ENCODE measurements around the gene FBXW8. TPM values are rescaled to one million over a fixed set of nuclear protein-coding genes. Genes with fewer than 3 reads are reported as not detected.

FBXW8 gene
- total RNA-seq, 5 donors from 2014 or later (not counting 1 experiment from before 2014, with no cell fraction given): 10.7 to 17.9 (median 13.0) TPM

DNA sequence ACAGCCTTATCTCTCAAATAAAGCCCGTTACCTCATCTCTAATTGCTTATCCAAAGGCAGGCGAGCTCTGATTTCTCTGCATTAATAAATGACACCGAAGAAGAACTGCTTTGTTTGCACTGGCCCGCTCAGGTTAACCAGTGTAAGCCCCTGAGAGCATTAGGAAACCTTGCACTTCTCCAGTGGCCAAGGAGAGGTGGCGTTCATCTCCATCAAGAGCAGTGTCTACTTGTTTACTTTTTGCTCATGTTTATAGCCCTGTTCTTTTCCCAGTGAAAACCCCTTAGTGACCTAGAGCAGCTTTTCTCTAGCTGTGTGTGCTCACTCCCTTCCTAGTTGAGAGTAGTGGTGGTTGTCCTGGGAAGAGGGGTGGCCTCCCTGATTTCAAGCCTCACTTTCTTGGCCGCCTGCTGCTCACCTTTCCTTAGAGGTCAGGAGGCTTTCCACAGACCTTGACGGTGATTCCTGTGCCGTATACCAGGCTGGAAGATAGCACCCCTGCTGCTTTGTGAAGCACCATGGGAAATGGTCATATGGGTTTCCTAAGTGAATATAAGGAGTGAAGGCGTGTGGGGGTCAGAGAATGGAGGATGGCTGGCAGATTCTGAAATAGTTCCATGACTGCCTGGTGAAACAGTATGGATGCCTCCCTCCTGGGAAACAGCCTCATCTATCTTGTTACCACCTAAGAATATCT is 16.6 kb downstream of the FBXW8 start:
- Mint-ChIP-seq H3K36me3 (peaks cover 40% of the 10 kb centered on the region), H3K4me1 (peaks cover 49 to 59% (median 54%) of the 10 kb centered on the region in 3 donors), H3K27ac (no peak overlapping the region), H3K27me3 (no peaks in the 10 kb centered on the region), H3K4me3 (no peak overlapping the region), H3K9me3 (no peaks in the 10 kb centered on the region)
- CTCF ChIA-PET: interaction anchor here in 1 of 2 donors (0.7 kb wide), 1 partner anchor 24 kb away, joined by 3 read pairs; no protein-coding TSS in a partner anchor
- H3K4me1 ChIP-seq (ENCODE audit: control insufficient read depth in 1 of 2, extremely low read depth in 1 of 2, insufficient read depth in 2 of 2, low read length in 2 of 2): peaks cover 34 to 40% of the 10 kb centered on the region in 2 experiments
- peaks cover 3 to 12% of the 10 kb centered on the region in 2 donors for H3K36me3 ChIP-seq (ENCODE audit: control insufficient read depth in 2 of 2, extremely low read depth in 1 of 2, insufficient read depth in 1 of 2, low read length in 1 of 2)
- POLR2A ChIA-PET: interaction anchor here in 1 of 2 donors (0.6 kb wide), 1 partner anchor 1076 kb away, joined by 3 read pairs; no protein-coding TSS in a partner anchor
- ATAC-seq (replicated peaks in 1 of 4): no peak
- DNase-seq: no peak
- H3K4me3 ChIP-seq (ENCODE audit: control insufficient read depth in 1 of 2, extremely low read depth in 1 of 2, low read length in 1 of 2): no peak overlapping the region
- no peaks in the 10 kb centered on the region for H3K27me3 ChIP-seq (replicated peaks in 1 of 2; ENCODE audit: control insufficient read depth in 2 of 2, extremely low read depth in 1 of 2, insufficient read depth in 2 of 2, low read length in 1 of 2)
- 87% methylated on average over 5 of the region's 9 CpGs for WGBS (ENCODE audit: insufficient coverage)
- H3K9me3 ChIP-seq: no peaks in the 10 kb centered on the region
- no peak overlapping the region for H3K27ac ChIP-seq (ENCODE audit: low read length)

GRCh38 chr12:116928504-116928903 is 17.8 kb downstream of the FBXW8 start:
- Mint-ChIP-seq H3K4me1 (peaks cover 42 to 52% (median 47%) of the 10 kb centered on the region in 3 donors), H3K27me3 (no peaks in the 10 kb centered on the region), H3K27ac (no peak overlapping the region), H3K9me3 (no peaks in the 10 kb centered on the region), H3K36me3 (peaks cover 44% of the 10 kb centered on the region), H3K4me3 (no peak overlapping the region)
- H3K4me1 ChIP-seq (ENCODE audit: control insufficient read depth in 1 of 2, extremely low read depth in 1 of 2, insufficient read depth in 2 of 2, low read length in 2 of 2): peaks cover 27 to 31% of the 10 kb centered on the region in 2 experiments
- 97% methylated on average over 4 of the region's 5 CpGs for WGBS (ENCODE audit: insufficient coverage)
- ChIA-PET CTCF (no interaction called here), POLR2A (no interaction called here)
- DNase-seq (no peak), ATAC-seq (replicated peaks in 1 of 4) (no peak)
- H3K36me3 ChIP-seq (ENCODE audit: control insufficient read depth in 2 of 2, extremely low read depth in 1 of 2, insufficient read depth in 1 of 2, low read length in 1 of 2): peaks cover 3 to 12% of the 10 kb centered on the region in 2 donors
- no peak overlapping the region for H3K4me3 ChIP-seq (ENCODE audit: control insufficient read depth in 1 of 2, extremely low read depth in 1 of 2, low read length in 1 of 2)
- H3K27me3 ChIP-seq (replicated peaks in 1 of 2; ENCODE audit: control insufficient read depth in 2 of 2, extremely low read depth in 1 of 2, insufficient read depth in 2 of 2, low read length in 1 of 2): no peaks in the 10 kb centered on the region
- H3K27ac ChIP-seq (ENCODE audit: low read length): no peak overlapping the region
- H3K9me3 ChIP-seq: no peaks in the 10 kb centered on the region

- H3K4me1 Mint-ChIP-seq: peaks cover 30 to 40% (median 38%) of the 10 kb centered on the region in 3 donors
- DNase-seq: no peak
- peaks cover 54% of the 10 kb centered on the region for H3K36me3 Mint-ChIP-seq
- no peaks in the 10 kb centered on the region for H3K9me3 ChIP-seq
- no peak overlapping the region for H3K27ac Mint-ChIP-seq
- ATAC-seq (replicated peaks in 1 of 4): no peak
- ChIA-PET CTCF (no interaction called here), POLR2A (no interaction called here)
- no peaks in the 10 kb centered on the region for H3K27me3 ChIP-seq (replicated peaks in 1 of 2; ENCODE audit: control insufficient read depth in 2 of 2, extremely low read depth in 1 of 2, insufficient read depth in 2 of 2, low read length in 1 of 2)
- no peak overlapping the region for H3K4me3 Mint-ChIP-seq
- H3K36me3 ChIP-seq (ENCODE audit: control insufficient read depth in 2 of 2, extremely low read depth in 1 of 2, insufficient read depth in 1 of 2, low read length in 1 of 2): peaks cover 3 to 15% of the 10 kb centered on the region in 2 donors
- no peak overlapping the region for H3K27ac ChIP-seq (ENCODE audit: low read length)
- no peak overlapping the region for H3K4me3 ChIP-seq (ENCODE audit: control insufficient read depth in 1 of 2, extremely low read depth in 1 of 2, low read length in 1 of 2)
- H3K27me3 Mint-ChIP-seq: no peaks in the 10 kb centered on the region
- H3K9me3 Mint-ChIP-seq: no peaks in the 10 kb centered on the region
- H3K4me1 ChIP-seq (ENCODE audit: control insufficient read depth in 1 of 2, extremely low read depth in 1 of 2, insufficient read depth in 2 of 2, low read length in 2 of 2): peaks cover 17 to 24% of the 10 kb centered on the region in 2 experiments
Measured at GRCh38 chr12:116929885-116930284, 19.1 kb downstream of the FBXW8 start.

- no peaks in the 10 kb centered on the region for H3K9me3 ChIP-seq
- ATAC-seq (replicated peaks in 1 of 4) (no peak), DNase-seq (no peak)
- CTCF ChIA-PET: interaction anchor here in 1 of 2 donors (0.6 to 1.2 kb wide), 2 partner anchors 10 to 76 kb away, joined by 3 to 4 read pairs; no protein-coding TSS in a partner anchor
- peaks cover 3 to 15% of the 10 kb centered on the region in 2 donors for H3K36me3 ChIP-seq (ENCODE audit: control insufficient read depth in 2 of 2, extremely low read depth in 1 of 2, insufficient read depth in 1 of 2, low read length in 1 of 2)
- H3K36me3 Mint-ChIP-seq: peaks cover 70% of the 10 kb centered on the region
- H3K27ac ChIP-seq (ENCODE audit: low read length): no peak overlapping the region
- H3K4me1 Mint-ChIP-seq: peaks cover 23 to 28% (median 23%) of the 10 kb centered on the region in 3 donors
- POLR2A ChIA-PET: no interaction called here
- H3K27me3 Mint-ChIP-seq: no peaks in the 10 kb centered on the region
- H3K4me3 Mint-ChIP-seq: no peak overlapping the region
- H3K27ac Mint-ChIP-seq: no peak overlapping the region
- H3K27me3 ChIP-seq (replicated peaks in 1 of 2; ENCODE audit: control insufficient read depth in 2 of 2, extremely low read depth in 1 of 2, insufficient read depth in 2 of 2, low read length in 1 of 2): no peaks in the 10 kb centered on the region
- peaks cover under 1 to 6% of the 10 kb centered on the region in 2 experiments for H3K4me1 ChIP-seq (ENCODE audit: control insufficient read depth in 1 of 2, extremely low read depth in 1 of 2, insufficient read depth in 2 of 2, low read length in 2 of 2)
- peaks cover 0 to 4% (median 4%) of the 10 kb centered on the region in 3 donors for H3K9me3 Mint-ChIP-seq
- no peak overlapping the region for H3K4me3 ChIP-seq (ENCODE audit: control insufficient read depth in 1 of 2, extremely low read depth in 1 of 2, low read length in 1 of 2)
Measured at GRCh38 chr12:116931665-116932064, 20.9 kb downstream of the FBXW8 start.

GRCh38 chr12:116933091-116933490 is 22.3 kb downstream of the FBXW8 start:
- ATAC-seq (replicated peaks in 1 of 4) (no peak), DNase-seq (no peak)
- Histone ChIP-seq H3K9me3 (no peaks in the 10 kb centered on the region), H3K4me1 (ENCODE audit: control insufficient read depth in 1 of 2, extremely low read depth in 1 of 2, insufficient read depth in 2 of 2, low read length in 2 of 2) (no peaks in the 10 kb centered on the region), H3K36me3 (ENCODE audit: control insufficient read depth in 2 of 2, extremely low read depth in 1 of 2, insufficient read depth in 1 of 2, low read length in 1 of 2) (peaks cover 0 to 13% of the 10 kb centered on the region in 2 donors), H3K27ac (ENCODE audit: low read length) (no peak overlapping the region), H3K27me3 (replicated peaks in 1 of 2; ENCODE audit: control insufficient read depth in 2 of 2, extremely low read depth in 1 of 2, insufficient read depth in 2 of 2, low read length in 1 of 2) (no peaks in the 10 kb centered on the region), H3K4me3 (ENCODE audit: control insufficient read depth in 1 of 2, extremely low read depth in 1 of 2, low read length in 1 of 2) (no peak overlapping the region)
- WGBS (ENCODE audit: insufficient coverage): 100% methylated on average over 2 of the region's 2 CpGs
- Mint-ChIP-seq H3K9me3 (peaks cover 0 to 4% (median 4%) of the 10 kb centered on the region in 3 donors), H3K4me1 (peaks cover 15 to 25% (median 17%) of the 10 kb centered on the region in 3 donors), H3K36me3 (peaks cover 69% of the 10 kb centered on the region), H3K27me3 (no peaks in the 10 kb centered on the region), H3K27ac (no peak overlapping the region), H3K4me3 (no peak overlapping the region)
- POLR2A ChIA-PET: interaction anchor here in 1 of 2 donors (0.6 kb wide), 1 partner anchor 15 kb away, joined by 6 read pairs; no protein-coding TSS in a partner anchor
- CTCF ChIA-PET: no interaction called here

- H3K36me3 ChIP-seq (ENCODE audit: control insufficient read depth in 2 of 2, extremely low read depth in 1 of 2, insufficient read depth in 1 of 2, low read length in 1 of 2): peaks cover 0 to 8% of the 10 kb centered on the region in 2 donors
- no peaks in the 10 kb centered on the region for H3K27me3 Mint-ChIP-seq
- no peaks in the 10 kb centered on the region for H3K27me3 ChIP-seq (replicated peaks in 1 of 2; ENCODE audit: control insufficient read depth in 2 of 2, extremely low read depth in 1 of 2, insufficient read depth in 2 of 2, low read length in 1 of 2)
- H3K4me1 Mint-ChIP-seq: peaks cover 15 to 25% (median 17%) of the 10 kb centered on the region in 3 donors
- H3K36me3 Mint-ChIP-seq: peaks cover 64% of the 10 kb centered on the region
- H3K27ac Mint-ChIP-seq: no peak overlapping the region
- WGBS (ENCODE audit: insufficient coverage): no CpG with 5 or more reads among the region's 3 CpGs
- no peak overlapping the region for H3K27ac ChIP-seq (ENCODE audit: low read length)
- H3K4me1 ChIP-seq (ENCODE audit: control insufficient read depth in 1 of 2, extremely low read depth in 1 of 2, insufficient read depth in 2 of 2, low read length in 2 of 2): no peaks in the 10 kb centered on the region
- H3K9me3 ChIP-seq: no peaks in the 10 kb centered on the region
- no peak for DNase-seq
- POLR2A ChIA-PET: interaction anchor here in 1 of 2 donors (0.6 kb wide), 1 partner anchor 16 kb away, joined by 6 read pairs; no protein-coding TSS in a partner anchor
- ATAC-seq (replicated peaks in 1 of 4): no peak
- CTCF ChIA-PET: no interaction called here
- H3K4me3 ChIP-seq (ENCODE audit: control insufficient read depth in 1 of 2, extremely low read depth in 1 of 2, low read length in 1 of 2): no peak overlapping the region
- H3K9me3 Mint-ChIP-seq: peaks cover 0 to 4% (median 4%) of the 10 kb centered on the region in 3 donors
- H3K4me3 Mint-ChIP-seq: no peak overlapping the region
Measured at GRCh38 chr12:116933512-116934246, 22.9 kb downstream of the FBXW8 start.

Data from T-cell (primary cell).